OCI-LY7 (cell line): ENCODE data around the gene CCNB1IP1. TPM values are rescaled to one million over a fixed set of nuclear protein-coding genes. Genes with fewer than 3 reads are reported as not detected.

Source experiments
- BruUV-seq: library from RNA; stranded (reverse); fragments of 400-500 nt; replicated peaks from 2 replicates; lab custom pipeline; 2021; lab: Mats Ljungman, UMichigan
- CTCF ChIA-PET: fragments of 300-600 bp; sonication (Branson Sonifier 250); formaldehyde crosslinking; loops from one replicate; lab custom pipeline; 2022; ENCODE audit warnings: antibody characterized with exemption; ENCODE audit not compliant: unreplicated experiment; lab: Charles Lee
- POLR2A ChIA-PET: fragments of 300-600 bp; sonication (Branson Sonifier 250); formaldehyde crosslinking; loops from one replicate; lab custom pipeline; 2022; ENCODE audit warnings: antibody characterized with exemption; lab: Charles Lee
- DNase-seq: peaks from one replicate; pipeline ENCODE4 v3.0.0-alpha.2; 2015; ENCODE audit warnings: low spot score
- H2AFZ ChIP-seq: fragments of 200-600 bp; sonication (generic), shearing (Covaris generic); 2 replicates; pipeline ENCODE4 v1.6.1; 2014; ENCODE audit warnings: mild to moderate bottlenecking, antibody characterized with exemption, low read length, moderate library complexity
- H3K27ac ChIP-seq: fragments of 200-600 bp; sonication (generic); 2 replicates; pipeline ENCODE4 v1.5.1; 2014; ENCODE audit warnings: mixed run types, low read depth, mild to moderate bottlenecking, moderate library complexity, low read length, inconsistent platforms; ENCODE audit not compliant: poor library complexity, severe bottlenecking
- H3K36me3 ChIP-seq: fragments of 200-600 bp; sonication (generic); 2 replicates; pipeline ENCODE4 v1.6.1; 2014; ENCODE audit warnings: mild to moderate bottlenecking, antibody characterized with exemption, low read length, moderate library complexity, mixed read lengths; ENCODE audit not compliant: insufficient read depth
- H3K4me1 ChIP-seq: fragments of 200-600 bp; sonication (generic); 2 replicates; pipeline ENCODE4 v1.5.1; 2014; ENCODE audit warnings: mild to moderate bottlenecking, low read length; ENCODE audit not compliant: insufficient read depth, poor library complexity, severe bottlenecking
- H3K4me2 ChIP-seq: fragments of 200-600 bp; sonication (generic); 2 replicates; pipeline ENCODE4 v1.6.1; 2014; ENCODE audit warnings: mild to moderate bottlenecking, low read length
- H3K4me3 ChIP-seq: fragments of 200-600 bp; sonication (generic); 2 replicates; pipeline ENCODE4 v1.5.1; 2014; ENCODE audit warnings: mild to moderate bottlenecking, low read depth, low read length; ENCODE audit not compliant: poor library complexity, severe bottlenecking
- H3K79me2 ChIP-seq: fragments of 200-600 bp; sonication (generic); 2 replicates; pipeline ENCODE4 v1.6.1; 2016; ENCODE audit warnings: low read depth, mild to moderate bottlenecking, low read length, moderate library complexity, mixed read lengths; ENCODE audit not compliant: insufficient read depth
- H3K9me2 ChIP-seq: fragments of 200-600 bp; sonication (generic); 2 replicates; pipeline ENCODE4 v1.6.1; 2016; ENCODE audit warnings: mild to moderate bottlenecking, low read length, mixed read lengths; ENCODE audit not compliant: insufficient read depth
- H3K9me3 ChIP-seq: fragments of 200-600 bp; sonication (generic); 2 replicates; pipeline ENCODE4 v1.6.1; 2014; ENCODE audit warnings: mild to moderate bottlenecking, mixed run types, low read length, mixed read lengths
- H4K20me1 ChIP-seq: fragments of 200-600 bp; sonication (generic); 2 replicates; pipeline ENCODE4 v1.6.1; 2014; ENCODE audit warnings: mild to moderate bottlenecking, antibody characterized with exemption, low read length, moderate library complexity, mixed read lengths; ENCODE audit not compliant: insufficient read depth
- CTCF ChIP-seq: fragments of 200-600 bp; sonication (generic); conservative IDR thresholded peaks from 2 replicates; pipeline ENCODE4 v1.5.1; 2014; ENCODE audit warnings: mild to moderate bottlenecking, antibody characterized with exemption, low read length, moderate library complexity, mixed read lengths
- EZH2phosphoT487 ChIP-seq: fragments of 200-600 bp; sonication (generic); IDR thresholded peaks from 2 replicates; pipeline ENCODE4 v1.6.1; 2018; ENCODE audit warnings: low read depth, borderline replicate concordance, mild to moderate bottlenecking, mixed run types, antibody characterized with exemption, low read length, moderate library complexity, mixed read lengths
- intact Hi-C: fragments of 100-400 bp; cut with micrococcal nuclease; formaldehyde crosslinking; loops from one replicate; pipeline ENCODE4 v1.10.0; 2022; ENCODE audit not compliant: unreplicated experiment
- total RNA-seq, 2 experiments: library from RNA; depleted of rRNA in 1 of 2; stranded (reverse); fragments of >200 nt in 1 of 2; shearing (Covaris generic) in 1 of 2; gene quantifications; 2 replicates each; pipeline ENCODE4 v1.2.3, GENCODE V29; 2014 to 2022

Gene CCNB1IP1
- total RNA-seq, 2 experiments from 2014 or later, result 46.5 to 58.5 TPM

- H3K4me3 ChIP-seq, result no peak overlapping the region
- ChIA-PET POLR2A (interaction anchor here (1.0 kb wide), 1 partner anchor 20 kb away, joined by 3 read pairs; no protein-coding TSS in a partner anchor), CTCF (no interaction called here)
- peaks cover 16% of the 10 kb centered on the region for H3K79me2 ChIP-seq
- H3K9me3 ChIP-seq, result no peaks in the 10 kb centered on the region
- H3K9me2 ChIP-seq, result no peaks in the 10 kb centered on the region
- H3K4me1 ChIP-seq, result peaks cover 9% of the 10 kb centered on the region
- H4K20me1 ChIP-seq, result no peaks in the 10 kb centered on the region
- DNase-seq, result no peak
- no TSS peak for BruUV-seq
- TF ChIP-seq CTCF, result no peak
- no peak for TF ChIP-seq EZH2phosphoT487
- H3K27ac ChIP-seq, result no peak overlapping the region
- H3K4me2 ChIP-seq, result no peak overlapping the region
- no peak overlapping the region for H2AFZ ChIP-seq
- peaks cover 77% of the 10 kb centered on the region for H3K36me3 ChIP-seq
- intact Hi-C loops, result no loop called here
Observed at GRCh38 chr14:20347747-20348146, 14.7 kb upstream of the CCNB1IP1 start.

GRCh38 chr14:20346713-20347112 is 13.6 kb upstream of the CCNB1IP1 start:
- ChIA-PET POLR2A (interaction anchor here (0.7 kb wide), 1 partner anchor 147 kb away, joined by 3 read pairs; no protein-coding TSS in a partner anchor), CTCF (no interaction called here)

More at GRCh38 chr14:20346713-20347112, 13.6 kb upstream of the CCNB1IP1 start:
- peaks cover 67% of the 10 kb centered on the region for H3K36me3 ChIP-seq
- H3K4me3 ChIP-seq, result no peak overlapping the region
- intact Hi-C loops, result no loop called here
- no peak overlapping the region for H3K4me2 ChIP-seq
- DNase-seq, result no peak
- TF ChIP-seq CTCF (no peak), EZH2phosphoT487 (no peak)
- H3K79me2 ChIP-seq, result peaks cover 16% of the 10 kb centered on the region
- no peak overlapping the region for H2AFZ ChIP-seq
- no TSS peak for BruUV-seq
- H3K4me1 ChIP-seq, result peaks cover 10% of the 10 kb centered on the region
- no peaks in the 10 kb centered on the region for H3K9me2 ChIP-seq
- H3K9me3 ChIP-seq, result no peaks in the 10 kb centered on the region
- no peak overlapping the region for H3K27ac ChIP-seq
- H4K20me1 ChIP-seq, result no peaks in the 10 kb centered on the region
